ENCODE measurements around the gene RBMXL2. TPM values are rescaled to one million over a fixed set of nuclear protein-coding genes. Genes with fewer than 3 reads are reported as not detected.

Gene RBMXL2
- total RNA-seq, 1 experiment from 2014 or later, result not detected

GRCh38 chr11:7089328-7090251 is 792 bp downstream of the RBMXL2 start:
- Mint-ChIP-seq H3K4me1 (ENCODE audit: insufficient read depth, unreplicated experiment) (no peaks in the 10 kb centered on the region), H3K9me3 (ENCODE audit: unreplicated experiment) (no peaks in the 10 kb centered on the region), H3K36me3 (ENCODE audit: insufficient read depth, unreplicated experiment) (no peaks in the 10 kb centered on the region), H3K4me3 (ENCODE audit: unreplicated experiment) (no peak overlapping the region), H3K27ac (ENCODE audit: low read depth, unreplicated experiment) (no peak overlapping the region), H3K27me3 (ENCODE audit: insufficient read depth, unreplicated experiment) (peaks cover 72% of the 10 kb centered on the region)
- TF ChIP-seq, protein P1, sequence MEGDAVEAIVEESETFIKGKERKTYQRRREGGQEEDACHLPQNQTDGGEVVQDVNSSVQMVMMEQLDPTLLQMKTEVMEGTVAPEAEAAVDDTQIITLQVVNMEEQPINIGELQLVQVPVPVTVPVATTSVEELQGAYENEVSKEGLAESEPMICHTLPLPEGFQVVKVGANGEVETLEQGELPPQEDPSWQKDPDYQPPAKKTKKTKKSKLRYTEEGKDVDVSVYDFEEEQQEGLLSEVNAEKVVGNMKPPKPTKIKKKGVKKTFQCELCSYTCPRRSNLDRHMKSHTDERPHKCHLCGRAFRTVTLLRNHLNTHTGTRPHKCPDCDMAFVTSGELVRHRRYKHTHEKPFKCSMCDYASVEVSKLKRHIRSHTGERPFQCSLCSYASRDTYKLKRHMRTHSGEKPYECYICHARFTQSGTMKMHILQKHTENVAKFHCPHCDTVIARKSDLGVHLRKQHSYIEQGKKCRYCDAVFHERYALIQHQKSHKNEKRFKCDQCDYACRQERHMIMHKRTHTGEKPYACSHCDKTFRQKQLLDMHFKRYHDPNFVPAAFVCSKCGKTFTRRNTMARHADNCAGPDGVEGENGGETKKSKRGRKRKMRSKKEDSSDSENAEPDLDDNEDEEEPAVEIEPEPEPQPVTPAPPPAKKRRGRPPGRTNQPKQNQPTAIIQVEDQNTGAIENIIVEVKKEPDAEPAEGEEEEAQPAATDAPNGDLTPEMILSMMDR (IDR thresholded peaks at IDR 0.05; ENCODE audit: unreplicated experiment), result no peak
- BruUV-seq (replicated peaks), result no TSS peak
- intact Hi-C loops (cut with micrococcal nuclease), result no loop called here
- ChIA-PET CTCF (no interaction called here), POLR2A (no interaction called here)
- DNase-seq (ENCODE audit: unreplicated experiment), result no peak

GRCh38 chr11:7098235-7098832 is 9.5 kb downstream of the RBMXL2 start:
- TF ChIP-seq, protein P1 (IDR thresholded peaks at IDR 0.05; ENCODE audit: unreplicated experiment), result peak; percentile 73
- Mint-ChIP-seq H3K4me1 (ENCODE audit: insufficient read depth, unreplicated experiment) (no peaks in the 10 kb centered on the region), H3K4me3 (ENCODE audit: unreplicated experiment) (no peak overlapping the region), H3K9me3 (ENCODE audit: unreplicated experiment) (no peaks in the 10 kb centered on the region), H3K36me3 (ENCODE audit: insufficient read depth, unreplicated experiment) (no peaks in the 10 kb centered on the region), H3K27me3 (ENCODE audit: insufficient read depth, unreplicated experiment) (peaks cover 84% of the 10 kb centered on the region), H3K27ac (ENCODE audit: low read depth, unreplicated experiment) (no peak overlapping the region)
- intact Hi-C loops (cut with micrococcal nuclease), result loop anchor here (1.0 to 5.0 kb wide), 8 partner anchors 180 to 994 kb away; partner anchors contain the start of gene EIF3F
- POLR2A ChIA-PET, result no interaction called here
- DNase-seq (ENCODE audit: unreplicated experiment), result peak; percentile 63
- no TSS peak for BruUV-seq (replicated peaks)
- CTCF ChIA-PET, result interaction anchor here (0.6 to 4.9 kb wide), 37 partner anchors 9 to 979 kb away, joined by 3 to 54 read pairs (median 4); partner anchors contain the start of gene RBMXL2

- DNase-seq (ENCODE audit: unreplicated experiment), result no peak
- peaks cover 35% of the 10 kb centered on the region for H3K27me3 Mint-ChIP-seq (ENCODE audit: insufficient read depth, unreplicated experiment)
These were observed 27.0 kb downstream of the RBMXL2 start for GRCh38 chr11:7115780-7116179.

DNA sequence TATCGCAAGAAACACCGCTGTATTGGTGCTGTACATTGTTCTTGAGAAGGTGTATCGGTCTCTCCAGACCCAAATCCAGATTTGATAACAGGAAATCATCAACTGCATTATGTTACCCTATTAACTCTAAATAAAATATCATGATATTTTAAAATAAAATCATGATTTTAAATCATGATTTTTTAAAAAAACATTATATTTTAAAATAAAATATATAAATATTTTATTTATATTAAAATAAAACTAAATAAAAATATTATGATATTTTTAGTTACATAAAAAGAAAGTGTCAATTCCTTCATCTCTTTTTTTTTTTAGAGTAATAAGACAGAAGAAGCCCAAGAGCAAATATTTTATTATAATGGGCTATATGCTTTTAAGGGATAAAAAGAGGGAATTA is 27.6 kb downstream of the RBMXL2 start:
- Mint-ChIP-seq H3K27me3 (ENCODE audit: insufficient read depth, unreplicated experiment) (peaks cover 29% of the 10 kb centered on the region), H3K9me3 (ENCODE audit: unreplicated experiment) (no peaks in the 10 kb centered on the region), H3K4me1 (ENCODE audit: insufficient read depth, unreplicated experiment) (no peaks in the 10 kb centered on the region), H3K36me3 (ENCODE audit: insufficient read depth, unreplicated experiment) (no peaks in the 10 kb centered on the region), H3K4me3 (ENCODE audit: unreplicated experiment) (no peak overlapping the region), H3K27ac (ENCODE audit: low read depth, unreplicated experiment) (no peak overlapping the region)
- CTCF ChIA-PET, result no interaction called here
- POLR2A ChIA-PET, result no interaction called here
- no peak for DNase-seq (ENCODE audit: unreplicated experiment)
- no TSS peak for BruUV-seq (replicated peaks)
- TF ChIP-seq, protein P1 (IDR thresholded peaks at IDR 0.05; ENCODE audit: unreplicated experiment), result no peak
- intact Hi-C loops (cut with micrococcal nuclease), result no loop called here

More at GRCh38 chr11:7115780-7116179, 27.0 kb downstream of the RBMXL2 start:
- TF ChIP-seq, protein P1 (IDR thresholded peaks at IDR 0.05; ENCODE audit: unreplicated experiment), result no peak
- no TSS peak for BruUV-seq (replicated peaks)
- Mint-ChIP-seq H3K9me3 (ENCODE audit: unreplicated experiment) (no peaks in the 10 kb centered on the region), H3K36me3 (ENCODE audit: insufficient read depth, unreplicated experiment) (no peaks in the 10 kb centered on the region), H3K4me3 (ENCODE audit: unreplicated experiment) (no peak overlapping the region), H3K27ac (ENCODE audit: low read depth, unreplicated experiment) (no peak overlapping the region), H3K4me1 (ENCODE audit: insufficient read depth, unreplicated experiment) (no peaks in the 10 kb centered on the region)
- CTCF ChIA-PET, result no interaction called here
- POLR2A ChIA-PET, result no interaction called here
- intact Hi-C loops (cut with micrococcal nuclease), result no loop called here

Measured in MCF 10A (cell line).